Inflammatory macrophage treated with lipopolysaccharide for 4 hours (primary cell): Measurements from ENCODE around the gene FCHO2.
"Not testable (repeated sequence)": the region's sequence is repeated elsewhere in the genome, so short reads cannot be mapped to it uniquely, and the experiment has no call there.

Experiments used
- DNase-seq: peaks from one replicate; pipeline ENCODE4 v3.0.0-alpha.2; 2020

Gene FCHO2

GRCh38 chr5:72957337-72957736 lies 1.5 kb downstream of the FCHO2 start:
- no peak for DNase-seq

- no peak for DNase-seq
Observed at GRCh38 chr5:72959257-72959656, 3.4 kb downstream of the FCHO2 start.

GRCh38 chr5:72974481-72974880 lies 18.6 kb downstream of the FCHO2 start:
- not testable (repeated sequence) for DNase-seq

GRCh38 chr5:72976810-72977209 lies 21.0 kb downstream of the FCHO2 start:
- not testable (repeated sequence) for DNase-seq

GRCh38 chr5:72985719-72986118 lies 29.9 kb downstream of the FCHO2 start:
- no peak for DNase-seq

- DNase-seq: peak; percentile 2
Observed at GRCh38 chr5:72988769-72989168, 32.9 kb downstream of the FCHO2 start.

GRCh38 chr5:72991394-72991793 lies 35.6 kb downstream of the FCHO2 start:
- no peak for DNase-seq

GRCh38 chr5:72994578-72994977 lies 38.7 kb downstream of the FCHO2 start:
- DNase-seq: no peak

GRCh38 chr5:72996632-72997031 lies 40.8 kb downstream of the FCHO2 start:
- DNase-seq: no peak

- DNase-seq: no peak
Observed at GRCh38 chr5:72999916-73000315, 44.1 kb downstream of the FCHO2 start.

- DNase-seq: no peak
Observed at GRCh38 chr5:73005886-73006285, 50.0 kb downstream of the FCHO2 start.

GRCh38 chr5:73007051-73007450 lies 51.2 kb downstream of the FCHO2 start:
- DNase-seq: no peak

- DNase-seq: no peak
Observed at GRCh38 chr5:73008831-73009230, 53.0 kb downstream of the FCHO2 start.

GRCh38 chr5:73011612-73012011 lies 55.8 kb downstream of the FCHO2 start:
- DNase-seq: peak; percentile 15

- no peak for DNase-seq
Observed at GRCh38 chr5:73018892-73019291, 63.1 kb downstream of the FCHO2 start.

- no peak for DNase-seq
Observed at GRCh38 chr5:73019766-73020165, 63.9 kb downstream of the FCHO2 start.

GRCh38 chr5:73022471-73023169 lies 66.8 kb downstream of the FCHO2 start:
- no peak for DNase-seq

- not testable (repeated sequence) for DNase-seq
Observed at GRCh38 chr5:73024946-73025544, 69.2 kb downstream of the FCHO2 start.

- no peak for DNase-seq
Observed at GRCh38 chr5:73027361-73027760, 71.5 kb downstream of the FCHO2 start.

- DNase-seq: no peak
Observed at GRCh38 chr5:73027816-73028215, 72.0 kb downstream of the FCHO2 start.

- DNase-seq: no peak
Observed at GRCh38 chr5:73028991-73029595, 73.3 kb downstream of the FCHO2 start.

GRCh38 chr5:73030531-73030930 lies 74.7 kb downstream of the FCHO2 start:
- DNase-seq: no peak

GRCh38 chr5:73030995-73031394 lies 75.2 kb downstream of the FCHO2 start:
- no peak for DNase-seq

- DNase-seq: no peak
Observed at GRCh38 chr5:73031839-73032238, 76.0 kb downstream of the FCHO2 start.
